Esophagus muscularis mucosa (tissue), 3 donors: ENCODE data around the gene FBXW10.
"Not testable (repeated sequence)": the region's sequence is repeated elsewhere in the genome, so short reads cannot be mapped to it uniquely, and the experiment has no call there.

Experiments
- CTCF ChIP-seq, 3 experiments: fragments of 200-600 bp in 2 of 3; fragments of 450-650 bp in 1 of 3; sonication (generic) in 2 of 3; IDR thresholded peaks; one replicate each; pipeline ENCODE4 v1.5.1; 2017 to 2019; ENCODE audit warnings: antibody characterized with exemption in 3 of 3, mild to moderate bottlenecking in 2 of 3, moderate library complexity in 1 of 3
- POLR2A ChIP-seq: fragments of 450-650 bp; IDR thresholded peaks from one replicate; pipeline ENCODE4 v1.6.1; 2017; ENCODE audit warnings: antibody characterized with exemption, moderate library complexity, mild to moderate bottlenecking, low read depth

- TF ChIP-seq POLR2A; CTCF (IDR thresholded peaks at IDR 0.05): not testable (repeated sequence)
These were observed 14.5 kb downstream of the FBXW10 start for GRCh38 chr17:18758344-18758743.
